GM12801 (cell line): Measurements from ENCODE around the gene GPR160.

Experiments
- TF ChIP-seq, protein P1 (sequence below): IDR thresholded peaks from one replicate; pipeline ENCODE4 v1.5.1; 2011; ENCODE audit warnings: control low read depth; ENCODE audit not compliant: insufficient read length; ENCODE audit errors: extremely low read depth

GPR160 gene

DNA sequence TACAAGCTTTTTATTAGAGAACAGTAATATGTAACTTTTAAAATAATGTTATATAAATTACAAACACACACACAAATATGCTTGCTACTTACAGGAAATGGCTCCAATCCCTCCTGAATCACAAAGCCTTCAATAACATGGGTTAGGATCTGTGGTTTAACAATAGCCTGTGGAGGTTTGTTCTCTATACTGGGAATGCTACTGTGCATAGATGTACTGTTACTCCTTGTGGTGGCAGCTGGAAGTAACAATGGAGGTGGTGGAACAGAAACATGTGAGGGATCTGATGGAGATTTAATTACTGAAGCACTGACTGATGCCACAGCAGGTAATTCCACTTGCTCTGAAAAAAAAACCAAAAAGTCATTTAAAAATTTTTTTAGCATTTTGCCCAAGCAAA is 79.3 kb downstream of the GPR160 start:
- TF ChIP-seq, protein P1, sequence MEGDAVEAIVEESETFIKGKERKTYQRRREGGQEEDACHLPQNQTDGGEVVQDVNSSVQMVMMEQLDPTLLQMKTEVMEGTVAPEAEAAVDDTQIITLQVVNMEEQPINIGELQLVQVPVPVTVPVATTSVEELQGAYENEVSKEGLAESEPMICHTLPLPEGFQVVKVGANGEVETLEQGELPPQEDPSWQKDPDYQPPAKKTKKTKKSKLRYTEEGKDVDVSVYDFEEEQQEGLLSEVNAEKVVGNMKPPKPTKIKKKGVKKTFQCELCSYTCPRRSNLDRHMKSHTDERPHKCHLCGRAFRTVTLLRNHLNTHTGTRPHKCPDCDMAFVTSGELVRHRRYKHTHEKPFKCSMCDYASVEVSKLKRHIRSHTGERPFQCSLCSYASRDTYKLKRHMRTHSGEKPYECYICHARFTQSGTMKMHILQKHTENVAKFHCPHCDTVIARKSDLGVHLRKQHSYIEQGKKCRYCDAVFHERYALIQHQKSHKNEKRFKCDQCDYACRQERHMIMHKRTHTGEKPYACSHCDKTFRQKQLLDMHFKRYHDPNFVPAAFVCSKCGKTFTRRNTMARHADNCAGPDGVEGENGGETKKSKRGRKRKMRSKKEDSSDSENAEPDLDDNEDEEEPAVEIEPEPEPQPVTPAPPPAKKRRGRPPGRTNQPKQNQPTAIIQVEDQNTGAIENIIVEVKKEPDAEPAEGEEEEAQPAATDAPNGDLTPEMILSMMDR = no peak

DNA sequence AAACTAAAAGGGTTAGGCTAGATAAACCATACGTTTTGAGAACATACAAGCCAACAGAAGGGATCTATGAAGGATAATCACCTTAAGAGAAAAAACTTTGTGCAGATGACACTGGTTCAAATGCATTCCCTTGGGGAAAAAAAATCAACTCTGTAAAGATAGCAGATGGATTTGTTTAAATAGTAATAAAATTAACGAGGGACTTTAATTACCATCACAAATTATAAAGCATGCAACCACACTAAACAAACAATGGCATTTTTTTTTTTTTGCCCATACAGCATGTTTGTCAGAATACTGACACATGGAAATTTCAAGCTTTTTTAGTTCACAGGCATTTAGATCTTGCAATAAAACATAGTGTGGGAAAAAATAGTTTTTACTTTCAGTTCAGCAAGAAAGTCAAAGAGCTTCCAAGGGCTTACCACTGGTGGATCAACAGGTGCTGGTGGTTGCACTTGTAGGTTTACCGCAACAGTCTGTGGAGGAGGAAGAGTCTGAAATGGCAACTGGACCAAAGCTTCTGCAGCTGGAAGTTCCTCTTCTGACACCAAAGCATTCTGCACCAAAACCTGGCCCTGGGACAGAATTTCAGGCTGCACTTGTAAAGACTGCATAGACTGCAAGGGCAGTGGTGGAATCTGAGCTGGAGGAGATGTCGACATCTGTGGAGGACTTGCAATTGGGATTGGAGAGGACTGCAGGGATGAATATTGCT is 90.6 kb downstream of the GPR160 start:
- TF ChIP-seq, protein P1 = no peak

DNA sequence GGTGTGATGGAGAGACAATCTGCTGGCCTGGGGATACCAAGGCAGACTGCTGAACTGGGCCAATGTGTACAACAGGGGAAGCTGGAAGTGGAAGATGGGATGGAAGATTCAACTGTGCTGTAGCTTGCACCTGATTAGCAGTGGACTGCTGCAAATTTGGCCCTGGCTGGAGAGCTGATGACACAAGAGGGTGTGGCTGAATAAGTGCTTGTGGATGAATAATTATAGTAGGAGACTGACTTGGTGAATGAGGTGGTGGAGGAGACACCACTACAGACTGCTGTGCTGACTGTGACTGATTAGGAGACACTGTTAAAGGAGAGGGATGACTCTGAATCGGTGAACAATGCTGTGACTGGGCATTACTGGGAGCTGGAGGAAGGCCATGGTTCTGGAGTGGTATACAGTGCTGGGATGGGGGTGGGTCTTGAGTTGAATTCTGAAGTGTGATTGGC is 91.2 kb downstream of the GPR160 start:
- TF ChIP-seq, protein P1 = no peak

DNA sequence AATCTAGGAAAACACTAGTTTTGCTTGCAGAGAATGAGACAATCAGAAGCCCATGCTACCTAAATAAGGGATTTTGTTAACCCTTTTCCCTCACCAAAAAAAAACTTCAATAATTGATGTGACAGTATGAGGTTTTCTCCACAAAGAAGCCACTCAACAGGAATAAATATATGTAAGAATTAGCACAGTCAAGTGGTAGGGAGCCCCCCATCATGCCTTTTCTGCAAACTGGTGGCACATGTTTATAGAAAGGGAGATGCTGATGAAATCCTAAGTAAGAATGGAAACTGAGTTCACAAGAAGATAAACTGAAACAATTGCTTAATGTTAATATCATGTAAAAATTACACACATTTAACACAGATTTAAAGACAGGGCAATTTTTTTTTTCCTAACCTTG is 92.7 kb downstream of the GPR160 start:
- TF ChIP-seq, protein P1 = no peak

DNA sequence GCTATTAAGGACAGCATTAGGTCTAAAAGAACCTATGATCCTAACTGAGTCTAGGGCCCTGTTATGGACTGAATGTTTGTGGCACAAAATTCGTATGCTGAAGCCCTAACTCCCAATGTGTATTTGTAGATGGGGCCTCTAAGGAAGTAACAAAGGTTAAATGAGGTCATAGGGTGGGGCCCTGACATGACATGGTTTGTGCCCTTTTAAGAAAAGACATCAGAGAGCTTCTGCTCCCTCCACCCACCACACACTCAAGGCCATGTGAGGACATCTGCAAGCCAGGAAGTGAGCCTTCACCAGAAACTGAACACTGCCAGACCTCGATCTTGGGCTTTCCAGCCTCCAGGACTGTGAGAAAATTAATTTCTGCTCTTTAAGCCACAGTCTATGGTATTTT is 94.5 kb downstream of the GPR160 start:
- TF ChIP-seq, protein P1 = no peak
